Endothelial cell of umbilical vein (primary cell): ENCODE measurements around the gene KANK2. TPM values are rescaled to one million over a fixed set of nuclear protein-coding genes. Genes with fewer than 3 reads are reported as not detected.

Experiments used
- BruUV-seq: library from RNA; stranded (reverse); fragments of 400-500 nt; replicated peaks from 2 replicates; lab custom pipeline; 2021; lab: Mats Ljungman, UMichigan
- CTCF ChIA-PET: fragments of 300-600, 350-600 bp; sonication (Branson Sonifier 250); formaldehyde crosslinking; loops from one replicate; lab custom pipeline; 2021; ENCODE audit warnings: antibody characterized with exemption, inconsistent platforms; lab: Charles Lee
- POLR2A ChIA-PET: fragments of 300-600, 350-600 bp; sonication (Branson Sonifier 250); formaldehyde crosslinking; loops from one replicate; lab custom pipeline; 2021; ENCODE audit warnings: antibody characterized with exemption, inconsistent platforms; lab: Charles Lee
- DNase-seq: peaks from one replicate; pipeline ENCODE4 v3.0.0-alpha.2; 2011; ENCODE audit warnings: low read depth, low spot score
- FAIRE-seq: peaks from 2 replicates; lab custom pipeline; 2011; peaks lifted over from hg19 to GRCh38; lab: Jason Lieb, UNC
- H2AFZ ChIP-seq: 2 replicates; pipeline ENCODE4 v1.6.0; 2012; ENCODE audit warnings: low read depth, low read length, control low read depth, inconsistent platforms
- H3K27ac ChIP-seq: 2 replicates; pipeline ENCODE4 v1.5.1; 2011; ENCODE audit warnings: low read depth, mild to moderate bottlenecking, control low read depth, low read length, moderate library complexity; ENCODE audit not compliant: insufficient read depth
- H3K27me3 ChIP-seq, 2 experiments: 2 replicates each; pipeline versions ENCODE4 v1.6.0 to v1.6.1; 2011; ENCODE audit warnings: low read length in 2 of 2, mixed read lengths in 1 of 2; ENCODE audit not compliant: control insufficient read depth in 2 of 2, insufficient read depth in 2 of 2
- H3K36me3 ChIP-seq, 2 experiments: 2 replicates in 1 of 2; 3 replicates in 1 of 2; pipeline ENCODE4 v1.5.1; 2011; ENCODE audit warnings: low read length in 2 of 2, mild to moderate bottlenecking in 1 of 2, moderate library complexity in 1 of 2; ENCODE audit not compliant: control insufficient read depth in 2 of 2, insufficient read depth in 2 of 2; ENCODE audit errors: extremely low read depth in 1 of 2
- H3K4me1 ChIP-seq: 3 replicates; pipeline ENCODE4 v1.5.1; 2011; ENCODE audit warnings: mild to moderate bottlenecking, low read length; ENCODE audit not compliant: control insufficient read depth, insufficient read depth; ENCODE audit errors: extremely low read depth
- H3K4me2 ChIP-seq: 2 replicates; pipeline ENCODE4 v1.6.1; 2011; ENCODE audit warnings: low read length, control low read depth, mixed read lengths; ENCODE audit not compliant: insufficient read depth
- H3K4me3 ChIP-seq, 3 experiments: fragments of 200-600 bp in 1 of 3; sonication (generic), shearing (Covaris generic) in 1 of 3; replicated peaks in 1 of 3; 2 replicates each; pipeline ENCODE4 v1.5.1; 2011 to 2016; ENCODE audit warnings: control low read depth in 3 of 3, low read length in 3 of 3, mild to moderate bottlenecking in 2 of 3, inconsistent platforms in 1 of 3, low read depth in 1 of 3, moderate library complexity in 1 of 3; ENCODE audit not compliant: insufficient read depth in 1 of 3
- H3K79me2 ChIP-seq: 2 replicates; pipeline ENCODE4 v1.6.0; 2012; ENCODE audit warnings: low read length, inconsistent platforms; ENCODE audit not compliant: control insufficient read depth, insufficient read depth
- H3K9ac ChIP-seq: replicated peaks from 2 replicates; pipeline ENCODE3; 2011; ENCODE audit warnings: low read length, control low read depth; ENCODE audit not compliant: insufficient read depth; ENCODE audit errors: extremely low read depth
- H3K9me1 ChIP-seq: replicated peaks from 3 replicates; pipeline ENCODE4 v1.6.0; 2011; ENCODE audit warnings: mild to moderate bottlenecking, low read length; ENCODE audit not compliant: control insufficient read depth, insufficient read depth; ENCODE audit errors: extremely low read depth
- H3K9me3 ChIP-seq: replicated peaks from 2 replicates; pipeline ENCODE4 v1.5.1; 2012; ENCODE audit warnings: low read length, inconsistent platforms; ENCODE audit not compliant: control insufficient read depth, insufficient read depth
- H4K20me1 ChIP-seq: replicated peaks from 2 replicates; pipeline ENCODE3; 2011; ENCODE audit warnings: mild to moderate bottlenecking, low read length; ENCODE audit not compliant: control insufficient read depth, insufficient read depth; ENCODE audit errors: extremely low read depth
- CTCF ChIP-seq, 2 donors: IDR thresholded peaks; 1 replicate in 1 of 2; 2 replicates in 1 of 2; pipeline ENCODE4 v1.5.1; 2011; ENCODE audit warnings: low read length in 2 of 2, mild to moderate bottlenecking in 2 of 2, moderate library complexity in 2 of 2, control low read depth in 1 of 2, inconsistent platforms in 1 of 2, low read depth in 1 of 2; ENCODE audit not compliant: insufficient read depth in 1 of 2; ENCODE audit errors: extremely low read depth in 1 of 2
- GATA2 ChIP-seq: IDR thresholded peaks from 2 replicates; pipeline ENCODE4 v1.7.0; 2011; ENCODE audit warnings: low read depth, mild to moderate bottlenecking, moderate library complexity, mixed read lengths, low read length; ENCODE audit not compliant: insufficient read length, insufficient read depth
- JUN ChIP-seq: IDR thresholded peaks from 2 replicates; pipeline ENCODE4 v1.6.1; 2011; ENCODE audit warnings: borderline replicate concordance, low read depth; ENCODE audit not compliant: insufficient read length, insufficient read depth
- MAX ChIP-seq: IDR thresholded peaks from 2 replicates; pipeline ENCODE4 v1.6.1; 2011; ENCODE audit not compliant: insufficient read depth, insufficient read length
- POLR2A ChIP-seq: IDR thresholded peaks from 2 replicates; pipeline ENCODE4 v1.6.1; 2012; ENCODE audit warnings: low read depth, mild to moderate bottlenecking, control low read depth, low read length
- POLR2AphosphoS5 ChIP-seq: IDR thresholded peaks from 2 replicates; pipeline ENCODE4 v1.6.1; 2012; ENCODE audit warnings: low read depth, mild to moderate bottlenecking, control low read depth, low read length, moderate library complexity; ENCODE audit not compliant: insufficient read depth
- dilution Hi-C: fragments of 300-500 bp; cut with MboI; formaldehyde crosslinking; loops from one replicate; pipeline ENCODE4 v1.15.0; 2019; ENCODE audit warnings: low sequenced_read_pairs; ENCODE audit not compliant: extremely low pct_ligation_motif_present
- intact Hi-C: fragments of 100-400 bp; cut with micrococcal nuclease; formaldehyde crosslinking; loops from one replicate; pipeline ENCODE4 v1.10.0; 2022
- polyA plus RNA-seq, 4 experiments: library from polyadenylated mRNA; depleted of rRNA in 3 of 4; stranded (reverse) in 3 of 4; unstranded in 1 of 4; fragments of >200 nt; gene quantifications; 2 replicates each; pipeline versions ENCODE4 v1.2.1 to v1.2.3, GENCODE V29; 2011 to 2012; ENCODE audit warnings: missing spikeins in 1 of 4
- total RNA-seq: library from RNA; stranded (reverse); gene quantifications from 2 replicates; pipeline ENCODE4 v1.2.3, GENCODE V29; 2021

KANK2 gene
- total and polyA plus RNA-seq, 2 donors (not counting 3 experiments of a cell fraction or from before 2014, with no cell fraction given), result 41.7 to 77.9 TPM

GRCh38 chr19:11202488-11203193 lies 5.3 kb upstream of the KANK2 start:
- TF ChIP-seq POLR2A (no peak), CTCF (IDR thresholded peaks at IDR 0.05; ENCODE audit: extremely low read depth in 1 of 2, insufficient read depth in 1 of 2, low read depth in 1 of 2, low read length in 2 of 2) (no peak), MAX (no peak), GATA2 (no peak), POLR2AphosphoS5 (no peak), JUN (no peak)
- dilution Hi-C loops, result no loop called here
- no peaks in the 10 kb centered on the region for H3K9me1 ChIP-seq
- H3K4me1 ChIP-seq, result peaks cover 9% of the 10 kb centered on the region
- FAIRE-seq (no peak), DNase-seq (no peak)
- intact Hi-C loops, result loop anchor here (1.0 to 5.0 kb wide), 4 partner anchors 64 to 265 kb away; no protein-coding TSS in a partner anchor
- H3K4me2 ChIP-seq, result no peak overlapping the region
- no peaks in the 10 kb centered on the region for H4K20me1 ChIP-seq
- no peaks in the 10 kb centered on the region for H3K27me3 ChIP-seq
- peaks cover 5 to 34% of the 10 kb centered on the region in 2 experiments for H3K36me3 ChIP-seq
- POLR2A ChIA-PET, result no interaction called here
- H3K9ac ChIP-seq, result no peak overlapping the region
- no peaks in the 10 kb centered on the region for H3K9me3 ChIP-seq
- no peak overlapping the region for H3K4me3 ChIP-seq
- CTCF ChIA-PET, result interaction anchor here (0.6 to 7.6 kb wide), 7 partner anchors 10 to 266 kb away, joined by 3 to 116 read pairs (median 7); no protein-coding TSS in a partner anchor
- no peak overlapping the region for H2AFZ ChIP-seq
- no peaks in the 10 kb centered on the region for H3K79me2 ChIP-seq
- H3K27ac ChIP-seq, result peak overlapping the region; percentile 9
- BruUV-seq, result no TSS peak
